Panc1 (cell line): ENCODE data around the gene OTOGL. TPM values are rescaled to one million over a fixed set of nuclear protein-coding genes. Genes with fewer than 3 reads are reported as not detected.

Source experiments
- ATAC-seq: fragments of 200-7000 bp; cut with Tn5 transposase; 2 replicates; pipeline ENCODE4 v1.9.1; 2020; ENCODE audit warnings: mild to moderate bottlenecking, moderate library complexity
- Bru-seq: library from RNA; stranded (reverse); fragments of 400-500 nt; gene quantifications from one replicate; lab custom pipeline; 2021; lab: Mats Ljungman, UMichigan
- BruChase-seq, 2 experiments: library from RNA; stranded (reverse); fragments of 400-500 nt; gene quantifications; one replicate each; lab custom pipeline; 2021; lab: Mats Ljungman, UMichigan
- BruUV-seq: library from RNA; stranded (reverse); fragments of 400-500 nt; replicated peaks from 2 replicates; lab custom pipeline; 2021; lab: Mats Ljungman, UMichigan
- CTCF ChIA-PET: fragments of 300-600 bp; sonication (Branson Sonifier 250); formaldehyde crosslinking; loops from one replicate; lab custom pipeline; 2022; ENCODE audit warnings: antibody characterized with exemption; lab: Charles Lee
- POLR2A ChIA-PET: fragments of 300-600 bp; sonication (Branson Sonifier 250); formaldehyde crosslinking; loops from one replicate; lab custom pipeline; 2022; ENCODE audit warnings: antibody characterized with exemption; lab: Charles Lee
- DNase-seq: peaks from one replicate; pipeline ENCODE4 v3.0.0-alpha.2; 2010; ENCODE audit warnings: low read depth, low spot score
- H3K27ac ChIP-seq: 2 replicates; pipeline ENCODE4 v1.5.1; 2011; ENCODE audit warnings: mild to moderate bottlenecking, low read length, inconsistent platforms
- H3K27me3 ChIP-seq: fragments of 200-500 bp; sonication (Bioruptor generic); 2 replicates; pipeline ENCODE4 v1.6.0; 2014; ENCODE audit warnings: low read length, inconsistent platforms; ENCODE audit not compliant: control insufficient read depth, insufficient read depth
- H3K36me3 ChIP-seq: fragments of 200-500 bp; sonication (Bioruptor generic); 2 replicates; pipeline ENCODE4 v1.5.1; 2014; ENCODE audit warnings: inconsistent platforms, mild to moderate bottlenecking, low read length, moderate library complexity; ENCODE audit not compliant: control insufficient read depth, insufficient read depth
- H3K4me1 ChIP-seq: 2 replicates; pipeline ENCODE4 v1.5.1; 2011; ENCODE audit warnings: inconsistent platforms, mild to moderate bottlenecking, low read length, moderate library complexity; ENCODE audit not compliant: control insufficient read depth, insufficient read depth
- H3K4me3 ChIP-seq, 2 experiments: 2 replicates each; pipeline ENCODE4 v1.5.1; 2011 to 2012; ENCODE audit warnings: low read depth in 2 of 2, low read length in 2 of 2, mild to moderate bottlenecking in 2 of 2, inconsistent platforms in 1 of 2, moderate library complexity in 1 of 2
- H3K9me3 ChIP-seq: fragments of 200-500 bp; sonication (Bioruptor generic); 2 replicates; pipeline ENCODE4 v1.5.1; 2014; ENCODE audit warnings: low read depth, mild to moderate bottlenecking, inconsistent platforms, low read length, moderate library complexity; ENCODE audit not compliant: control insufficient read depth, insufficient read depth
- POLR2AphosphoS5 ChIP-seq: IDR thresholded peaks from 2 replicates; pipeline ENCODE4 v1.6.1; 2012; ENCODE audit warnings: mild to moderate bottlenecking, low read depth, low read length, moderate library complexity
- SIN3A ChIP-seq: IDR thresholded peaks from 2 replicates; pipeline ENCODE4 v1.6.1; 2012; ENCODE audit warnings: low read depth, mild to moderate bottlenecking, low read length, moderate library complexity, borderline replicate concordance; ENCODE audit not compliant: insufficient read depth
- TCF7L2 ChIP-seq: IDR thresholded peaks from 2 replicates; pipeline ENCODE4 v1.6.1; 2011; ENCODE audit warnings: mild to moderate bottlenecking, low read depth, low read length, inconsistent platforms
- in situ Hi-C: cut with HindIII; loops from 2 replicates; pipeline ENCODE4 v1.10.0; 2016; ENCODE audit warnings: low sequenced_read_pairs, low pct_unique_long_range_greater_than_20kb
- intact Hi-C: fragments of 100-400 bp; cut with micrococcal nuclease; formaldehyde crosslinking; loops from one replicate; pipeline ENCODE4 v1.10.0; 2022; ENCODE audit not compliant: unreplicated experiment
- long read RNA-seq: library from polyadenylated mRNA; unstranded; transcript quantifications from one replicate; pipeline ENCODE4 v2.0.0, GENCODE V29; 2021; ENCODE audit not compliant: unreplicated experiment
- polyA plus RNA-seq: library from polyadenylated mRNA; unstranded; fragments of >200 nt; gene quantifications from one replicate; pipeline ENCODE4 v1.2.1, GENCODE V29; 2012; ENCODE audit warnings: missing spikeins; ENCODE audit not compliant: insufficient read length
- total RNA-seq: library from RNA; stranded (reverse); gene quantifications from one replicate; pipeline ENCODE4 v1.2.1, GENCODE V29; 2021; ENCODE audit not compliant: unreplicated experiment
- TF ChIP-seq, protein P1 (sequence below): fragments of 450-650 bp; IDR thresholded peaks from 2 replicates; pipeline ENCODE4 v1.5.1; 2017; ENCODE audit warnings: mild to moderate bottlenecking
- TF ChIP-seq, protein P2 (sequence below), 2 experiments: IDR thresholded peaks; 2 replicates each; pipeline ENCODE4 v1.6.1; 2011 to 2012; ENCODE audit warnings: low read depth in 2 of 2, control low read depth in 1 of 2, low read length in 1 of 2, mild to moderate bottlenecking in 1 of 2, moderate library complexity in 1 of 2; ENCODE audit not compliant: insufficient read depth in 1 of 2

Gene OTOGL
- total RNA-seq (not detected), Bru-seq, nascent RNA (percentile 4 among the genes with signal in this experiment), BruChase-seq, experiment 1, labeled RNA remaining after a 2-hour chase (percentile 5 among the genes with signal in this experiment), BruChase-seq, experiment 2, labeled RNA remaining after a 6-hour chase (percentile 3 among the genes with signal in this experiment)
- polyA plus RNA-seq, result not detected
- long read RNA-seq, result 0 reads

- H3K4me3 ChIP-seq, result no peak within 1 kb of the TSS
- TF ChIP-seq, protein P1, sequence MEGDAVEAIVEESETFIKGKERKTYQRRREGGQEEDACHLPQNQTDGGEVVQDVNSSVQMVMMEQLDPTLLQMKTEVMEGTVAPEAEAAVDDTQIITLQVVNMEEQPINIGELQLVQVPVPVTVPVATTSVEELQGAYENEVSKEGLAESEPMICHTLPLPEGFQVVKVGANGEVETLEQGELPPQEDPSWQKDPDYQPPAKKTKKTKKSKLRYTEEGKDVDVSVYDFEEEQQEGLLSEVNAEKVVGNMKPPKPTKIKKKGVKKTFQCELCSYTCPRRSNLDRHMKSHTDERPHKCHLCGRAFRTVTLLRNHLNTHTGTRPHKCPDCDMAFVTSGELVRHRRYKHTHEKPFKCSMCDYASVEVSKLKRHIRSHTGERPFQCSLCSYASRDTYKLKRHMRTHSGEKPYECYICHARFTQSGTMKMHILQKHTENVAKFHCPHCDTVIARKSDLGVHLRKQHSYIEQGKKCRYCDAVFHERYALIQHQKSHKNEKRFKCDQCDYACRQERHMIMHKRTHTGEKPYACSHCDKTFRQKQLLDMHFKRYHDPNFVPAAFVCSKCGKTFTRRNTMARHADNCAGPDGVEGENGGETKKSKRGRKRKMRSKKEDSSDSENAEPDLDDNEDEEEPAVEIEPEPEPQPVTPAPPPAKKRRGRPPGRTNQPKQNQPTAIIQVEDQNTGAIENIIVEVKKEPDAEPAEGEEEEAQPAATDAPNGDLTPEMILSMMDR, result no peak
- TF ChIP-seq POLR2AphosphoS5 (no peak), SIN3A (no peak), TCF7L2 (no peak)
- TF ChIP-seq, protein P2, sequence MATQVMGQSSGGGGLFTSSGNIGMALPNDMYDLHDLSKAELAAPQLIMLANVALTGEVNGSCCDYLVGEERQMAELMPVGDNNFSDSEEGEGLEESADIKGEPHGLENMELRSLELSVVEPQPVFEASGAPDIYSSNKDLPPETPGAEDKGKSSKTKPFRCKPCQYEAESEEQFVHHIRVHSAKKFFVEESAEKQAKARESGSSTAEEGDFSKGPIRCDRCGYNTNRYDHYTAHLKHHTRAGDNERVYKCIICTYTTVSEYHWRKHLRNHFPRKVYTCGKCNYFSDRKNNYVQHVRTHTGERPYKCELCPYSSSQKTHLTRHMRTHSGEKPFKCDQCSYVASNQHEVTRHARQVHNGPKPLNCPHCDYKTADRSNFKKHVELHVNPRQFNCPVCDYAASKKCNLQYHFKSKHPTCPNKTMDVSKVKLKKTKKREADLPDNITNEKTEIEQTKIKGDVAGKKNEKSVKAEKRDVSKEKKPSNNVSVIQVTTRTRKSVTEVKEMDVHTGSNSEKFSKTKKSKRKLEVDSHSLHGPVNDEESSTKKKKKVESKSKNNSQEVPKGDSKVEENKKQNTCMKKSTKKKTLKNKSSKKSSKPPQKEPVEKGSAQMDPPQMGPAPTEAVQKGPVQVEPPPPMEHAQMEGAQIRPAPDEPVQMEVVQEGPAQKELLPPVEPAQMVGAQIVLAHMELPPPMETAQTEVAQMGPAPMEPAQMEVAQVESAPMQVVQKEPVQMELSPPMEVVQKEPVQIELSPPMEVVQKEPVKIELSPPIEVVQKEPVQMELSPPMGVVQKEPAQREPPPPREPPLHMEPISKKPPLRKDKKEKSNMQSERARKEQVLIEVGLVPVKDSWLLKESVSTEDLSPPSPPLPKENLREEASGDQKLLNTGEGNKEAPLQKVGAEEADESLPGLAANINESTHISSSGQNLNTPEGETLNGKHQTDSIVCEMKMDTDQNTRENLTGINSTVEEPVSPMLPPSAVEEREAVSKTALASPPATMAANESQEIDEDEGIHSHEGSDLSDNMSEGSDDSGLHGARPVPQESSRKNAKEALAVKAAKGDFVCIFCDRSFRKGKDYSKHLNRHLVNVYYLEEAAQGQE (IDR thresholded peaks at IDR 0.05; ENCODE audit: insufficient read depth in 1 of 2, low read depth in 2 of 2, low read length in 1 of 2), result no peak
- intact Hi-C loops, result no loop called here
- H3K36me3 ChIP-seq, result no peaks in the 10 kb centered on the region
- H3K9me3 ChIP-seq, result no peaks in the 10 kb centered on the region
- no TSS peak for BruUV-seq
- H3K4me1 ChIP-seq, result no peaks in the 10 kb centered on the region
- H3K27ac ChIP-seq, result no peak within 1 kb of the TSS
- ChIA-PET POLR2A (interaction anchor here (0.6 kb wide), 1 partner anchor 193 kb away, joined by 3 read pairs; no protein-coding TSS in a partner anchor), CTCF (no interaction called here)
- ATAC-seq (no peak), DNase-seq (no peak)
- in situ Hi-C loops, result no loop called here
- no peaks in the 10 kb centered on the region for H3K27me3 ChIP-seq
Observed at GRCh38 chr12:80099259-80099658, at the start of gene OTOGL. Gene OTOGL, plus strand, starts transcription at chr12:80099537. Its CDS starts 109,895 bp downstream, at chr12:80209432.

DNA sequence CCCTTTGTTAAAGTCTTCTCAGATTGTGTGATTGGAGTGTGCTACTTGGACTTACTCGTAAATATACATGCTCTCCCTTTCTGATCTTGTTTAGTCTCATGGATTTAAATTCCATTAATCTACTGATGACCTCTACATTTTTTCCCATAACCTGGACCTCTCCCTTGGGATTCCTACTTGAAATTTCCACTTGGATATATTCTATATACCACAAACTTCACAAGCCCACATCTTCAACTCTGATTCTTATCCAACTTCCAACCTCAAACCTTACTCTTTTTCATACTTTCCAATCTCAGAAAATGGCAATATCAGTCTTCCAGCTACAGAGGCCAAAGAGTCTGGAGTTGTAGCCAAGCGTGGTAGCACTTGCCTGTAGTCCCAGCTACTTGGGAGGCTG lies 49.1 kb upstream of the OTOGL start:
- CTCF ChIA-PET, result no interaction called here
- no TSS peak for BruUV-seq
- intact Hi-C loops, result no loop called here

More for the DNA sequence above, 49.1 kb upstream of the OTOGL start:
- Histone ChIP-seq H3K36me3 (no peaks in the 10 kb centered on the region), H3K4me1 (no peaks in the 10 kb centered on the region), H3K27ac (no peak overlapping the region), H3K4me3 (no peak overlapping the region), H3K9me3 (no peaks in the 10 kb centered on the region), H3K27me3 (no peaks in the 10 kb centered on the region)
- TF ChIP-seq, protein P2 (IDR thresholded peaks at IDR 0.05; ENCODE audit: insufficient read depth in 1 of 2, low read depth in 2 of 2, low read length in 1 of 2), result no peak
- TF ChIP-seq, protein P1, result no peak
- no peak for TF ChIP-seq POLR2AphosphoS5
- no peak for TF ChIP-seq TCF7L2
- no peak for TF ChIP-seq SIN3A
- POLR2A ChIA-PET, result no interaction called here
- in situ Hi-C loops, result no loop called here
- no peak for DNase-seq
- no peak for ATAC-seq
